HCT116 (cell line): ENCODE measurements around the gene ZNF837. TPM values are rescaled to one million over a fixed set of nuclear protein-coding genes. Genes with fewer than 3 reads are reported as not detected.

ENCODE experiments used
- ATAC-seq: fragments of 200-7000 bp; cut with Tn5 transposase; 2 replicates; pipeline ENCODE4 v1.9.1; 2020; ENCODE audit warnings: mild to moderate bottlenecking, moderate library complexity
- BruUV-seq: library from RNA; stranded (reverse); fragments of 400-500 nt; replicated peaks from 2 replicates; lab custom pipeline; 2021; lab: Mats Ljungman, UMichigan
- CTCF ChIA-PET: fragments of 300-600 bp; sonication (Branson Sonifier 250); formaldehyde crosslinking; loops from one replicate; lab custom pipeline; 2021; ENCODE audit warnings: antibody characterized with exemption; lab: Charles Lee
- POLR2A ChIA-PET: fragments of 300-600, 350-600 bp; sonication (Branson Sonifier 250); formaldehyde crosslinking; loops from one replicate; lab custom pipeline; 2021; ENCODE audit warnings: antibody characterized with exemption; lab: Charles Lee
- RAD21 ChIA-PET, 2 experiments: fragments of 300-600 bp; sonication (Branson Sonifier 250); formaldehyde crosslinking; loops; one replicate each; lab custom pipeline; 2023; ENCODE audit warnings: low total read pairs in 2 of 2; ENCODE audit not compliant: uncharacterized antibody in 2 of 2, unreplicated experiment in 2 of 2, low non-redundant PET in 1 of 2; lab: Charles Lee
- DNase-seq: peaks from one replicate; pipeline ENCODE4 v3.0.0-alpha.2; 2010; ENCODE audit warnings: low read depth, low spot score
- H2AFZ ChIP-seq: fragments of 200-600 bp; shearing (Covaris generic), sonication (generic); 2 replicates; pipeline ENCODE4 v1.6.1; 2017; ENCODE audit warnings: low read depth, mixed run types, mixed read lengths, antibody characterized with exemption, low read length; ENCODE audit not compliant: poor library complexity, severe bottlenecking
- H3K27ac ChIP-seq: 2 replicates; pipeline ENCODE4 v1.5.1; 2012; ENCODE audit warnings: low read depth, low read length
- H3K27me3 ChIP-seq: fragments of 200-600 bp; sonication (generic); 2 replicates; pipeline ENCODE4 v1.6.1; 2016; ENCODE audit warnings: mixed run types, low read length, mixed read lengths; ENCODE audit not compliant: insufficient read depth
- H3K36me3 ChIP-seq, 2 experiments: fragments of 200-500 bp in 1 of 2; fragments of 200-600 bp in 1 of 2; sonication (Bioruptor generic) in 1 of 2; sonication (generic) in 1 of 2; 2 replicates each; pipeline versions ENCODE4 v1.5.1 to v1.6.1; 2014 to 2016; ENCODE audit warnings: low read length in 2 of 2, inconsistent platforms in 1 of 2, mixed read lengths in 1 of 2, mixed run types in 1 of 2; ENCODE audit not compliant: insufficient read depth in 2 of 2, control insufficient read depth in 1 of 2
- H3K4me1 ChIP-seq, 2 experiments: fragments of 200-600 bp in 1 of 2; sonication (generic) in 1 of 2; 2 replicates each; pipeline versions ENCODE4 v1.5.1 to v1.6.1; 2012 to 2017; ENCODE audit warnings: low read length in 2 of 2, inconsistent platforms in 1 of 2, mild to moderate bottlenecking in 1 of 2, mixed read lengths in 1 of 2, mixed run types in 1 of 2, moderate library complexity in 1 of 2; ENCODE audit not compliant: insufficient read depth in 2 of 2, control insufficient read depth in 1 of 2
- H3K4me2 ChIP-seq: fragments of 200-600 bp; sonication (generic); 2 replicates; pipeline ENCODE4 v1.6.1; 2017; ENCODE audit warnings: mixed run types, low read length, mixed read lengths
- H3K4me3 ChIP-seq, 2 experiments: fragments of 200-600 bp in 1 of 2; sonication (generic) in 1 of 2; replicated peaks in 1 of 2; 2 replicates each; pipeline ENCODE4 v1.5.1; 2011 to 2016; ENCODE audit warnings: low read length in 2 of 2, control low read depth in 1 of 2, low read depth in 1 of 2, mild to moderate bottlenecking in 1 of 2, mixed read lengths in 1 of 2, mixed run types in 1 of 2
- H3K79me2 ChIP-seq: fragments of 200-600 bp; sonication (generic); 2 replicates; pipeline ENCODE4 v1.6.1; 2017; ENCODE audit warnings: mild to moderate bottlenecking, mixed run types, low read length, moderate library complexity, mixed read lengths; ENCODE audit not compliant: insufficient read depth
- H3K9ac ChIP-seq: fragments of 200-600 bp; sonication (generic); 2 replicates; pipeline ENCODE4 v1.6.1; 2016; ENCODE audit warnings: low read length, mixed read lengths
- H3K9me2 ChIP-seq: fragments of 200-600 bp; sonication (generic), shearing (Covaris generic); 2 replicates; pipeline ENCODE4 v1.6.1; 2017; ENCODE audit warnings: mixed run types, mild to moderate bottlenecking, moderate library complexity; ENCODE audit not compliant: insufficient read depth
- H3K9me3 ChIP-seq, 2 experiments: fragments of 200-500 bp in 1 of 2; fragments of 200-600 bp in 1 of 2; sonication (Bioruptor generic) in 1 of 2; sonication (generic) in 1 of 2; 2 replicates each; pipeline ENCODE4 v1.6.1; 2014 to 2017; ENCODE audit warnings: low read length in 2 of 2, mixed read lengths in 2 of 2, inconsistent platforms in 1 of 2, low read depth in 1 of 2, mild to moderate bottlenecking in 1 of 2, mixed run types in 1 of 2, moderate library complexity in 1 of 2; ENCODE audit not compliant: control insufficient read depth in 1 of 2, insufficient read depth in 1 of 2
- H4K20me1 ChIP-seq: fragments of 200-600 bp; sonication (generic), shearing (Covaris generic); 2 replicates; pipeline ENCODE4 v1.6.1; 2017; ENCODE audit warnings: mixed run types, mild to moderate bottlenecking, moderate library complexity; ENCODE audit not compliant: insufficient read depth
- EGR1 ChIP-seq: IDR thresholded peaks from 2 replicates; pipeline ENCODE4 v1.6.1; 2012; ENCODE audit warnings: low read depth
- FOSL1 ChIP-seq: IDR thresholded peaks from 2 replicates; pipeline ENCODE4 v1.6.1; 2012; ENCODE audit warnings: low read depth
- POLR2A ChIP-seq: IDR thresholded peaks from 2 replicates; pipeline ENCODE4 v1.7.0; 2011; ENCODE audit warnings: borderline replicate concordance; ENCODE audit not compliant: insufficient read depth, insufficient read length; ENCODE audit errors: extremely low read depth
- TCF7L2 ChIP-seq: IDR thresholded peaks from 2 replicates; pipeline ENCODE4 v1.7.0; 2011; ENCODE audit warnings: borderline replicate concordance, inconsistent platforms; ENCODE audit not compliant: insufficient read depth, insufficient read length; ENCODE audit errors: extremely low read depth
- ZFX ChIP-seq: fragments of 450-650 bp; IDR thresholded peaks from 2 replicates; pipeline ENCODE4 v1.6.1; 2017
- ZNF274 ChIP-seq: fragments of 200-500 bp; sonication (Bioruptor generic); IDR thresholded peaks from 2 replicates; pipeline ENCODE4 v1.6.1; 2014; ENCODE audit warnings: mild to moderate bottlenecking, low read depth, low read length, inconsistent platforms
- intact Hi-C: fragments of 100-400 bp; cut with micrococcal nuclease; formaldehyde crosslinking; loops from 2 replicates; pipeline ENCODE4 v1.10.0; 2022
- total RNA-seq: library from RNA; stranded (reverse); gene quantifications from one replicate; pipeline ENCODE4 v1.2.1, GENCODE V29; 2021; ENCODE audit not compliant: unreplicated experiment
- TF ChIP-seq, protein P1 (sequence below): IDR thresholded peaks from 2 replicates; pipeline ENCODE4 v1.6.1; 2012; ENCODE audit warnings: low read depth
- TF ChIP-seq, protein P2 (sequence below): IDR thresholded peaks from 2 replicates; pipeline ENCODE4 v1.6.1; 2011; ENCODE audit warnings: mild to moderate bottlenecking, low read length, moderate library complexity; ENCODE audit not compliant: insufficient replicate concordance; ENCODE audit errors: extremely low read depth

Gene ZNF837
- total RNA-seq, 1 experiment from 2014 or later, result 3.2 TPM

DNA sequence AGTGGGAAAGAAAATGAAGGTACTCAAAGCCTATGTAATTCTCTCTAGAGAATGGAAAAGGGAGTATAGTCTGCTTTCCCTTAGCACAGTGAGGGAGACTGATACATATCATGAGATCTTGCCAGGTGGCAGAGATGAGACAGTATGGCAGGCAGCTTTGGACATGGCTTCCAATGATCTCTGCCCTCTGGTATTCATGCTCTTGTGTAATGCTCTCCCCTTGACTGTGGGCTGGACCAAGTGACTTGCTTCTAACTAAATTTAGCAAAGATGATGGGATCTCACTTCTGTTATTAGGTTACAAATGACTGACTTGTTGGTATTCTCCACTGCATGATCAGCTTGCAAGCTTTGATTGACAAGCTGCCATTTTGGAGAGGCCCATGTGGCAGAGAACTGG is 48.9 kb upstream of the ZNF837 start (continued):
- TF ChIP-seq, protein P1, sequence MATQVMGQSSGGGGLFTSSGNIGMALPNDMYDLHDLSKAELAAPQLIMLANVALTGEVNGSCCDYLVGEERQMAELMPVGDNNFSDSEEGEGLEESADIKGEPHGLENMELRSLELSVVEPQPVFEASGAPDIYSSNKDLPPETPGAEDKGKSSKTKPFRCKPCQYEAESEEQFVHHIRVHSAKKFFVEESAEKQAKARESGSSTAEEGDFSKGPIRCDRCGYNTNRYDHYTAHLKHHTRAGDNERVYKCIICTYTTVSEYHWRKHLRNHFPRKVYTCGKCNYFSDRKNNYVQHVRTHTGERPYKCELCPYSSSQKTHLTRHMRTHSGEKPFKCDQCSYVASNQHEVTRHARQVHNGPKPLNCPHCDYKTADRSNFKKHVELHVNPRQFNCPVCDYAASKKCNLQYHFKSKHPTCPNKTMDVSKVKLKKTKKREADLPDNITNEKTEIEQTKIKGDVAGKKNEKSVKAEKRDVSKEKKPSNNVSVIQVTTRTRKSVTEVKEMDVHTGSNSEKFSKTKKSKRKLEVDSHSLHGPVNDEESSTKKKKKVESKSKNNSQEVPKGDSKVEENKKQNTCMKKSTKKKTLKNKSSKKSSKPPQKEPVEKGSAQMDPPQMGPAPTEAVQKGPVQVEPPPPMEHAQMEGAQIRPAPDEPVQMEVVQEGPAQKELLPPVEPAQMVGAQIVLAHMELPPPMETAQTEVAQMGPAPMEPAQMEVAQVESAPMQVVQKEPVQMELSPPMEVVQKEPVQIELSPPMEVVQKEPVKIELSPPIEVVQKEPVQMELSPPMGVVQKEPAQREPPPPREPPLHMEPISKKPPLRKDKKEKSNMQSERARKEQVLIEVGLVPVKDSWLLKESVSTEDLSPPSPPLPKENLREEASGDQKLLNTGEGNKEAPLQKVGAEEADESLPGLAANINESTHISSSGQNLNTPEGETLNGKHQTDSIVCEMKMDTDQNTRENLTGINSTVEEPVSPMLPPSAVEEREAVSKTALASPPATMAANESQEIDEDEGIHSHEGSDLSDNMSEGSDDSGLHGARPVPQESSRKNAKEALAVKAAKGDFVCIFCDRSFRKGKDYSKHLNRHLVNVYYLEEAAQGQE, result no peak

DNA sequence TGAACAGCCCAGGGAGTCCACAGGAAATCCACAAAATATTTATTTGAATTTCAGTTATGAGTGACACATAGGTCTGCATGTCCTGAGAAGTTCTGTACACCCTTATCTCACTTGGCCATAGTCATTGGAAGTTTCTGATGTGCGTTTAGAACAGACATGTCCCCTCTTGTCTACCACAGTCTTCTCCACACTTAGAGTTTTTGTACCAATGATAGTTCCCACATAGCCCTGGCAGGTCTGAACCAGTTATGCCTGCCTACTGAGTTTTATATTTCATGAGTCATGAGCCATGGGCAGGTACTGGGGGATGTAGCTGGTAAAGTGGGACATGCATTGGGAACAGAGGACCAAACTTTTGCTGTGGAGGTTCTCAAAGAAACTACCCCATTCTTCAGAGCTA is 47.8 kb upstream of the ZNF837 start:
- Histone ChIP-seq H3K36me3 (peaks cover 0 to 5% of the 10 kb centered on the region in 2 experiments; a peak in 1 of 4 replicates), H3K4me2 (no peak overlapping the region), H3K4me3 (no peak overlapping the region), H3K79me2 (no peaks in the 10 kb centered on the region), H3K27ac (no peak overlapping the region), H3K9ac (no peak overlapping the region), H2AFZ (no peak overlapping the region), H3K9me2 (no peaks in the 10 kb centered on the region), H4K20me1 (no peaks in the 10 kb centered on the region), H3K27me3 (no peaks in the 10 kb centered on the region), H3K4me1 (no peaks in the 10 kb centered on the region), H3K9me3 (peaks cover 7 to 19% of the 10 kb centered on the region in 2 experiments; a peak in 2 of 4 replicates)
- POLR2A ChIA-PET, result no interaction called here
- RAD21 ChIA-PET, result no interaction called here
- ATAC-seq (no peak), DNase-seq (no peak)
- TF ChIP-seq, protein P2, sequence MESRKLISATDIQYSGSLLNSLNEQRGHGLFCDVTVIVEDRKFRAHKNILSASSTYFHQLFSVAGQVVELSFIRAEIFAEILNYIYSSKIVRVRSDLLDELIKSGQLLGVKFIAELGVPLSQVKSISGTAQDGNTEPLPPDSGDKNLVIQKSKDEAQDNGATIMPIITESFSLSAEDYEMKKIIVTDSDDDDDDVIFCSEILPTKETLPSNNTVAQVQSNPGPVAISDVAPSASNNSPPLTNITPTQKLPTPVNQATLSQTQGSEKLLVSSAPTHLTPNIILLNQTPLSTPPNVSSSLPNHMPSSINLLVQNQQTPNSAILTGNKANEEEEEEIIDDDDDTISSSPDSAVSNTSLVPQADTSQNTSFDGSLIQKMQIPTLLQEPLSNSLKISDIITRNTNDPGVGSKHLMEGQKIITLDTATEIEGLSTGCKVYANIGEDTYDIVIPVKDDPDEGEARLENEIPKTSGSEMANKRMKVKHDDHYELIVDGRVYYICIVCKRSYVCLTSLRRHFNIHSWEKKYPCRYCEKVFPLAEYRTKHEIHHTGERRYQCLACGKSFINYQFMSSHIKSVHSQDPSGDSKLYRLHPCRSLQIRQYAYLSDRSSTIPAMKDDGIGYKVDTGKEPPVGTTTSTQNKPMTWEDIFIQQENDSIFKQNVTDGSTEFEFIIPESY, result no peak
- TF ChIP-seq EGR1, result no peak
- TF ChIP-seq ZNF274, result no peak
- no peak for TF ChIP-seq ZFX
- TF ChIP-seq, protein P1, result no peak
- no peak for TF ChIP-seq FOSL1
- TF ChIP-seq TCF7L2, result no peak
- TF ChIP-seq POLR2A, result no peak
- BruUV-seq, result no TSS peak
- intact Hi-C loops, result no loop called here
- CTCF ChIA-PET, result no interaction called here
